H9 (cell line): ENCODE results near the gene NKAIN4. TPM values are rescaled to one million over a fixed set of nuclear protein-coding genes. Genes with fewer than 3 reads are reported as not detected.

Experiments used
- DNase-seq: peaks from one replicate; pipeline ENCODE4 v3.0.0-alpha.2; 2017
- H2AFZ ChIP-seq: one replicate; pipeline ENCODE4 v1.6.1; 2013; ENCODE audit warnings: mild to moderate bottlenecking, low read length, control low read depth, moderate library complexity
- H2AK5ac ChIP-seq: 2 replicates; pipeline ENCODE4 v1.6.1; 2013; ENCODE audit warnings: low read length, control low read depth, mixed read lengths; ENCODE audit not compliant: insufficient read length
- H2BK120ac ChIP-seq: one replicate; pipeline ENCODE4 v1.6.1; 2013; ENCODE audit warnings: low read depth, mild to moderate bottlenecking, low read length, control low read depth, inconsistent platforms; ENCODE audit not compliant: poor library complexity, severe bottlenecking
- H2BK12ac ChIP-seq: 2 replicates; pipeline ENCODE4 v1.6.1; 2013; ENCODE audit warnings: low read length, control low read depth, mixed read lengths, low read depth; ENCODE audit not compliant: insufficient read length
- H2BK15ac ChIP-seq: 2 replicates; pipeline ENCODE4 v1.6.1; 2013; ENCODE audit warnings: low read depth, low read length, control low read depth
- H2BK20ac ChIP-seq: one replicate; pipeline ENCODE4 v1.6.1; 2013; ENCODE audit warnings: low read depth, mild to moderate bottlenecking, low read length, control low read depth, inconsistent platforms; ENCODE audit not compliant: poor library complexity, severe bottlenecking
- H2BK5ac ChIP-seq: 2 replicates; pipeline ENCODE4 v1.6.1; 2013; ENCODE audit warnings: low read length, control low read depth, mixed read lengths; ENCODE audit not compliant: insufficient read length
- H3K14ac ChIP-seq: 2 replicates; pipeline ENCODE4 v1.6.1; 2013; ENCODE audit warnings: low read length, control low read depth; ENCODE audit not compliant: insufficient read depth
- H3K18ac ChIP-seq: 2 replicates; pipeline ENCODE4 v1.6.1; 2013; ENCODE audit warnings: low read depth, mild to moderate bottlenecking, mixed read lengths, low read length, control low read depth; ENCODE audit not compliant: insufficient read length
- H3K23ac ChIP-seq: 2 replicates; pipeline ENCODE4 v1.6.1; 2013; ENCODE audit warnings: low read length, control low read depth, mixed read lengths, low read depth; ENCODE audit not compliant: insufficient read length
- H3K23me2 ChIP-seq: 2 replicates; pipeline ENCODE4 v1.6.1; 2013; ENCODE audit warnings: low read depth, mild to moderate bottlenecking, mixed read lengths, low read length, control low read depth; ENCODE audit not compliant: insufficient read length, poor library complexity, severe bottlenecking
- H3K27ac ChIP-seq: 2 replicates; pipeline ENCODE4 v1.5.1; 2013; ENCODE audit warnings: low read length, control low read depth, mixed read lengths, low read depth; ENCODE audit not compliant: insufficient read length
- H3K27me3 ChIP-seq: 2 replicates; pipeline ENCODE4 v1.6.1; 2013; ENCODE audit warnings: low read length, control low read depth, inconsistent platforms; ENCODE audit not compliant: insufficient read depth
- H3K4ac ChIP-seq: 2 replicates; pipeline ENCODE4 v1.6.1; 2013; ENCODE audit warnings: low read depth, mild to moderate bottlenecking, control low read depth, inconsistent platforms, low read length, moderate library complexity
- H3K4me1 ChIP-seq: 2 replicates; pipeline ENCODE4 v1.6.1; 2013; ENCODE audit warnings: low read length, control low read depth, inconsistent platforms; ENCODE audit not compliant: insufficient read depth
- H3K4me2 ChIP-seq: 2 replicates; pipeline ENCODE4 v1.6.1; 2013; ENCODE audit warnings: low read length, control low read depth, mixed read lengths; ENCODE audit not compliant: insufficient read length, insufficient read depth
- H3K56ac ChIP-seq: 2 replicates; pipeline ENCODE4 v1.6.1; 2013; ENCODE audit warnings: low read depth, mild to moderate bottlenecking, mixed read lengths, low read length, control low read depth; ENCODE audit not compliant: insufficient read length
- H3K79me1 ChIP-seq: 2 replicates; pipeline ENCODE4 v1.6.1; 2013; ENCODE audit warnings: low read depth, mild to moderate bottlenecking, moderate library complexity, low read length, control low read depth, inconsistent platforms; ENCODE audit not compliant: insufficient read depth, poor library complexity, severe bottlenecking
- H3K79me2 ChIP-seq: 2 replicates; pipeline ENCODE4 v1.6.1; 2013; ENCODE audit warnings: low read length, control low read depth, inconsistent platforms; ENCODE audit not compliant: insufficient read depth
- H3K9ac ChIP-seq: 2 replicates; pipeline ENCODE4 v1.6.1; 2013; ENCODE audit warnings: low read length, control low read depth, mixed read lengths; ENCODE audit not compliant: insufficient read length; ENCODE audit errors: extremely low read depth
- H3K9me3 ChIP-seq: one replicate; pipeline ENCODE4 v1.6.1; 2013; ENCODE audit warnings: low read depth, low read length, inconsistent platforms; ENCODE audit not compliant: control insufficient read depth
- H3T11ph ChIP-seq: one replicate; pipeline ENCODE4 v1.6.1; 2013; ENCODE audit warnings: mild to moderate bottlenecking, low read length, control low read depth, inconsistent platforms
- H4K20me1 ChIP-seq: one replicate; pipeline ENCODE4 v1.6.1; 2013; ENCODE audit not compliant: control insufficient read depth, insufficient read length, insufficient read depth
- H4K5ac ChIP-seq: 2 replicates; pipeline ENCODE4 v1.6.1; 2013; ENCODE audit warnings: low read depth, mild to moderate bottlenecking, mixed read lengths, low read length, control low read depth; ENCODE audit not compliant: insufficient read length
- H4K8ac ChIP-seq: replicated peaks from 2 replicates; pipeline ENCODE4 v1.6.1; 2013; ENCODE audit warnings: low read length, control low read depth, mixed read lengths, low read depth; ENCODE audit not compliant: insufficient read length
- H4K91ac ChIP-seq: 2 replicates; pipeline ENCODE4 v1.6.1; 2013; ENCODE audit warnings: low read depth, mild to moderate bottlenecking, moderate library complexity, mixed read lengths, low read length, control low read depth; ENCODE audit not compliant: insufficient read length
- H3K27ac Mint-ChIP-seq, 3 experiments: 2 replicates in 2 of 3; 3 replicates in 1 of 3; pipeline ENCODE4 v1.8.0; 2020 to 2021; ENCODE audit warnings: mixed read lengths in 3 of 3, mild to moderate bottlenecking in 1 of 3, moderate library complexity in 1 of 3
- H3K27me3 Mint-ChIP-seq: 2 replicates; pipeline ENCODE4 v1.8.0; 2021; ENCODE audit warnings: low read depth, mild to moderate bottlenecking, moderate library complexity, mixed read lengths
- H3K36me3 Mint-ChIP-seq, 3 experiments: 2 replicates in 2 of 3; 3 replicates in 1 of 3; pipeline ENCODE4 v1.8.0; 2020 to 2021; ENCODE audit warnings: low read depth in 3 of 3, mixed read lengths in 3 of 3; ENCODE audit not compliant: insufficient read depth in 1 of 3
- H3K4me1 Mint-ChIP-seq, 2 experiments: 2 replicates each; pipeline ENCODE4 v1.8.0; 2020; ENCODE audit warnings: mixed read lengths in 2 of 2
- H3K4me3 Mint-ChIP-seq, 2 experiments: 2 replicates in 1 of 2; 3 replicates in 1 of 2; pipeline ENCODE4 v1.8.0; 2020 to 2021; ENCODE audit warnings: mild to moderate bottlenecking in 2 of 2, mixed read lengths in 2 of 2, moderate library complexity in 1 of 2
- H3K9me3 Mint-ChIP-seq, 2 experiments: 2 replicates in 1 of 2; 3 replicates in 1 of 2; pipeline ENCODE4 v1.8.0; 2020; ENCODE audit warnings: mild to moderate bottlenecking in 2 of 2, mixed read lengths in 2 of 2, moderate library complexity in 1 of 2
- whole genome bisulfite sequencing: extraction: QIAGEN DNeasy Blood & Tissue Kit; methylation state at CpG from one replicate; pipeline ENCODE4 v1.1.7; 2013; ENCODE audit warnings: missing lambda C conversion rate, low lambda C conversion rate, mixed read lengths; ENCODE audit not compliant: insufficient read length; ENCODE audit errors: extremely low coverage; 5-methylcytosine and 5-hydroxymethylcytosine counted together
- total RNA-seq: library from RNA; stranded (reverse); gene quantifications from 2 replicates; pipeline ENCODE4 v1.2.1, GENCODE V29; 2021
- TF ChIP-seq, protein P1 (sequence below): fragments of 200-600 bp; sonication (generic); conservative IDR thresholded peaks from 3 replicates; pipeline ENCODE4 v1.8.0; 2021; ENCODE audit warnings: antibody characterized with exemption, mild to moderate bottlenecking

NKAIN4 gene
- total RNA-seq, 1 experiment from 2014 or later: 20.9 TPM

DNA sequence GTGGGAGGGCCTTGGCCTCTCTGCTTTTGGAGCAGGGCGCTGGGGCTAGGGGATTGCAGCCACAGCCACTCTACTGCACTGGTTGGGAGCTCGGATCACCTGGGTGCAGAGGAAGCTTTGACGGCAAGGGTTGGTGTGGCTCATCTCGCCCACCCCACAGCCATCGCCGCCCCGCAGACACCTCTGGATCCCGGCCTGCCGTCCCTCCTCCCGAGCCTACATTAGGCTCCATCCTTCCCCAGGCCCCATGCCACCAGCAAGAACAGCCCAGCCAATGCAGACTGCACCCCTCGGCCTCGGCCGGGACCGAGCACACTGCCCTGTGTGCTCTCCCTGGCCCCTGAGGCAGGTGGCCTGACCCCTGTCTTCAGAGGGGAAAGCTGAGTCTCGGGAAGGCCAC lies 6.3 kb upstream of the NKAIN4 start:
- Mint-ChIP-seq H3K4me3 (no peak overlapping the region), H3K36me3 (no peaks in the 10 kb centered on the region), H3K4me1 (peaks cover 13 to 27% of the 10 kb centered on the region in 2 experiments), H3K27ac (no peak overlapping the region), H3K27me3 (peaks cover 29% of the 10 kb centered on the region), H3K9me3 (no peaks in the 10 kb centered on the region; a peak in 1 of 5 replicates)
- no peaks in the 10 kb centered on the region; the same call in 1 of the 2 replicates for H3K4me1 ChIP-seq
- no peak overlapping the region for H2BK15ac ChIP-seq
- no peaks in the 10 kb centered on the region for H3K9me3 ChIP-seq
- WGBS: no CpG with 5 or more reads among the region's 15 CpGs
- H2BK5ac ChIP-seq: no peak overlapping the region
- H4K8ac ChIP-seq: no peak overlapping the region
- H3K4ac ChIP-seq: no peak overlapping the region
- H3K79me2 ChIP-seq: no peaks in the 10 kb centered on the region
- no peaks in the 10 kb centered on the region; the same call in 1 of the 2 replicates for H3K27me3 ChIP-seq
- no peak overlapping the region for H3K27ac ChIP-seq
- H2AK5ac ChIP-seq: no peak overlapping the region
- no peak overlapping the region; the same call in 1 of the 2 replicates for H3K14ac ChIP-seq
- no peak overlapping the region for H3K23ac ChIP-seq
- H3T11ph ChIP-seq: no peak overlapping the region
- H2AFZ ChIP-seq: no peak overlapping the region
- H4K5ac ChIP-seq: no peak overlapping the region
- H3K79me1 ChIP-seq: no peaks in the 10 kb centered on the region
- no peak overlapping the region for H2BK120ac ChIP-seq
- no peak overlapping the region for H4K91ac ChIP-seq
- H3K18ac ChIP-seq: no peak overlapping the region
- H3K9ac ChIP-seq: no peak overlapping the region
- no peak overlapping the region for H2BK12ac ChIP-seq
- no peak overlapping the region for H3K56ac ChIP-seq
- H4K20me1 ChIP-seq: no peaks in the 10 kb centered on the region
- no peak overlapping the region for H3K4me2 ChIP-seq
- TF ChIP-seq, protein P1, sequence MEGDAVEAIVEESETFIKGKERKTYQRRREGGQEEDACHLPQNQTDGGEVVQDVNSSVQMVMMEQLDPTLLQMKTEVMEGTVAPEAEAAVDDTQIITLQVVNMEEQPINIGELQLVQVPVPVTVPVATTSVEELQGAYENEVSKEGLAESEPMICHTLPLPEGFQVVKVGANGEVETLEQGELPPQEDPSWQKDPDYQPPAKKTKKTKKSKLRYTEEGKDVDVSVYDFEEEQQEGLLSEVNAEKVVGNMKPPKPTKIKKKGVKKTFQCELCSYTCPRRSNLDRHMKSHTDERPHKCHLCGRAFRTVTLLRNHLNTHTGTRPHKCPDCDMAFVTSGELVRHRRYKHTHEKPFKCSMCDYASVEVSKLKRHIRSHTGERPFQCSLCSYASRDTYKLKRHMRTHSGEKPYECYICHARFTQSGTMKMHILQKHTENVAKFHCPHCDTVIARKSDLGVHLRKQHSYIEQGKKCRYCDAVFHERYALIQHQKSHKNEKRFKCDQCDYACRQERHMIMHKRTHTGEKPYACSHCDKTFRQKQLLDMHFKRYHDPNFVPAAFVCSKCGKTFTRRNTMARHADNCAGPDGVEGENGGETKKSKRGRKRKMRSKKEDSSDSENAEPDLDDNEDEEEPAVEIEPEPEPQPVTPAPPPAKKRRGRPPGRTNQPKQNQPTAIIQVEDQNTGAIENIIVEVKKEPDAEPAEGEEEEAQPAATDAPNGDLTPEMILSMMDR: no peak
- H3K23me2 ChIP-seq: no peaks in the 10 kb centered on the region
- no peak for DNase-seq
- H2BK20ac ChIP-seq: no peak overlapping the region
